GM21825 (cell line): ENCODE measurements around the gene B2M.
"Not testable (repeated sequence)": the region's sequence is repeated elsewhere in the genome, so short reads cannot be mapped to it uniquely, and the experiment has no call there.

Source experiments
- ATAC-seq: cut with Tn5 transposase; IDR thresholded peaks from one replicate; pipeline ENCODE4 v1.9.1; 2021; ENCODE audit warnings: mild to moderate bottlenecking, moderate library complexity; ENCODE audit not compliant: unreplicated experiment

Gene B2M

DNA sequence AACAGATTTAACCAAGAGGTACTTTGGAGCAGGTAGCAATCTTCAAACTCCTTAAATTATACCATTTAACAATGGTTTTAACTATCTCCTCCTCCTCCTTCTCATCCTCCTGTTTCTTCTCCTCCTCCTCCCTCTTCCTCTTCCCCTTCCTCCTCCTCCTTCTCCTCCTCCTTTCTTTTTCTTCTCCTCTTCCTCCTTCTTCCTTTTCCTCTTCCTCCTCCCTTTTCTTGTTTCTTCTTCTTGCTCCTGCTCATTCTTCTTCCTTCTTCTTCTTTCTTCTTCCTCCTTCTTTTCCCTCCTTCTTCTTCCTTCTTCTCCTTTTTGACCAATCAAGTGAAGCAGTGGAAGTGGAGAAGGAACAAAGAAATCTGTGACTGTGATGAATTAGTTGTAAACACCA lies 14.3 kb upstream of the B2M start:
- ATAC-seq, result no peak

DNA sequence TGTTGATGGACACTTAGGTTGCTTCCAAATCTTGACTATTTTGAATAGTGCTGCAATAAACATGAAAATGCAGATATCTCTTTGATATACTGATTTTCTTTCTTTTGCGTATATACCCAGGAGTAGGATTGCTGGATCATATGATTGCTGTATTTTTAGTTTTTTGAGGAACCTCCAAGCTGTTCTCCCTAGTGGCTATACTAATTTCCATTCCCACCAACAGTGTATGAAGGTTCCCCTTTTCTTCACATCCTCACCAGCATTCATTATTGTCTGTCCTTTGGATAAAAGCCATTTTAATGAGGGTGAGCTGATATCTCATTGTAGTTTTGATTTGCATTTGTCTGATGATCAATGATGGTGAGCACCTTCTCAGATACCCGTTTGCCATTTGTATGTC lies 12.7 kb upstream of the B2M start:
- ATAC-seq, result no peak

DNA sequence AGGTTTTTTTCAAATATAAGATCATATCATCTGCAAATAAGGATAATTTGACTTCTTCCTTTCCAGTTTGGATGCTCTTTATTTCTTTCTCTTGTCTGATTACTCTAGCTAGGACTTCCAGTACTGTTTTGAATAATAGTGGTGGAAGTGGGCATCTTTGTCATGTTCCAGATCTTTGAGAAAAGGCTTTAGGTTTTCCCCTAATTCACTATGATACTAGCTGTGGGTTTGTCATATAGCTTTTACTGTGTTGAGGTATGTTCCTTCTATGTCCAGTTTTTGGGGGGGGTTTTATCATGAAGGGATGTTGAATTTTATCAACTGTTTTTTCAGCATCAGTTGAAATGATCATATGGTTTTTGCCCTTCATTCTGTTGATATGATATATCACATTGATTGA lies 10.6 kb upstream of the B2M start:
- not testable (repeated sequence) for ATAC-seq

DNA sequence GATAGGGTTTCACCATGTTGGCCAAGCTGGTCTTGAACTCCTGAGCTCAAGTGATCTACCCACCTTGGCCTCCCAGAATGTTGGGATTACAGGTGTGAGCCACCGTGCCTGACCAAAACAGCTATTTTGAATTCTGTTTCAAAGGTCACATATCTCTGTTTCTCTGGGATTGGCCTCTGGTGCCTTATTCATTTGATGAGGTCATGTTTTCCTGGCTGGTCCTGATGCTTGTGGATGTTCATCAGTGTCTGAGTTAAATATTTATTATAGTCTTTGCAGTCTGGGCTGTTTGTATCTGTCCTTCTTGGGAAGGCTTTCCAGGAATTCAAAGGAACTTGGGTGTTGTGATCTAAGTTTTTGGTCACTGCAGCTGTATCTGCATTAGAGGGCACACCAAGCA lies 5.3 kb upstream of the B2M start:
- no peak for ATAC-seq

DNA sequence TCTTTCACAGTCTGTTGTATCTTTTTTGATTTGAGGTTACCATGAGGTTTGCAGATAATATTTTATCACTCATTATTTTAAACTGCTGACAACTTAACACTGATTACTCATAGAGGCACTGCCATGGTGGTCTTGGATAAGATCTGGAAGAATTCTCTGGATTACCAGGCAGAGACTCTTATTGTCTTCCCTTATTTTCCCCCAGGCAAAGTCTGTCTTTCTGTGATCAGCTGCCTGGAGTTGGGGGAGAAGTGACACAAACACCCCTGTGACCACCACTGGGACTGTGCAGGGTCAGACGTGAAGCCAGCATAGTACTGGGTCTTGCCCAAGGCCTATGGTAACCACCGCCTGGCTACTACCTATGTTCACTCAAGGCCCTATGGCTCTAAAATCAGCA lies 4.9 kb upstream of the B2M start:
- no peak for ATAC-seq

DNA sequence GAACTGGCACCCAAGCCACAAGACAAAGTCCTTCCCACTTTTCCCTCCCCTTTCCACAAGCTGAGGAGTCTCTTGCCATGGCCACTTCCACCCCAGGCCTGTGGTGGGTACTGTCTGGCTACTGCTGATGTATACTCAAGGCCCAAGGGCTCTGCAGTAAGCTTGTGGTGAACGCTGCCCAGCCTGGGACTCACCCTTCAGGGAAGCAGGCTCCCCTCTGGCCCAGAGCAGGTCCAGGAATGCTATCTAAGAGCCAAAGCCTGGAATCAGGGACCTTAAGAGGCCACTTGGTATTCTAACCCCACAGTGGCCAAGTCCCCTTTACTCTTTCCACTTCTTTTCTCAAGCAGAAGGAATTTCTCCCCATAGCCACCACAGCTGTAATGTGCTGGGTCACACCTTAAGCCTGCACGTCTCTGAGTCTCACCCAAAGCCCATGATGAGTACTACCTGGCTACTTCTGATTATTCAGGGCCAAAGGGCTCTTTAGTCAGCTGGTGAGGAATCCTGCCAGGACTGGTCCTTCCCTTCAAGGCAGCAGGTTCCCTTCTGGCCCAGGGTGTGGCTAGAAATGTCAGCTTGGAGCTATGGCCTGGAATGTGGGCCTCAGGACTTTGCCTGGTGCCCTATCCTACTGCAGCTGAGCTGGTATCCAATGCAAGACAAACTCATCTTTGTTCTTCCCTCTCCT lies 4.2 kb upstream of the B2M start:
- ATAC-seq, result no peak

DNA sequence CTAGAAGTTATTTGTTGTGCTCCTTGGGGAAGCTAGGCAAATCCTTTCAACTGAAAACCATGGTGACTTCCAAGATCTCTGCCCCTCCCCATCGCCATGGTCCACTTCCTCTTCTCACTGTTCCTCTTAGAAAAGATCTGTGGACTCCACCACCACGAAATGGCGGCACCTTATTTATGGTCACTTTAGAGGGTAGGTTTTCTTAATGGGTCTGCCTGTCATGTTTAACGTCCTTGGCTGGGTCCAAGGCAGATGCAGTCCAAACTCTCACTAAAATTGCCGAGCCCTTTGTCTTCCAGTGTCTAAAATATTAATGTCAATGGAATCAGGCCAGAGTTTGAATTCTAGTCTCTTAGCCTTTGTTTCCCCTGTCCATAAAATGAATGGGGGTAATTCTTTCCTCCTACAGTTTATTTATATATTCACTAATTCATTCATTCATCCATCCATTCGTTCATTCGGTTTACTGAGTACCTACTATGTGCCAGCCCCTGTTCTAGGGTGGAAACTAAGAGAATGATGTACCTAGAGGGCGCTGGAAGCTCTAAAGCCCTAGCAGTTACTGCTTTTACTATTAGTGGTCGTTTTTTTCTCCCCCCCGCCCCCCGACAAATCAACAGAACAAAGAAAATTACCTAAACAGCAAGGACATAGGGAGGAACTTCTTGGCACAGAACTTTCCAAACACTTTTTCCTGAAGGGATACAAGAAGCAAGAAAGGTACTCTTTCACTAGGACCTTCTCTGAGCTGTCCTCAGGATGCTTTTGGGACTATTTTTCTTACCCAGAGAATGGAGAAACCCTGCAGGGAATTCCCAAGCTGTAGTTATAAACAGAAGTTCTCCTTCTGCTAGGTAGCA lies 851 bp upstream of the B2M start:
- ATAC-seq, result peak; percentile 26

DNA sequence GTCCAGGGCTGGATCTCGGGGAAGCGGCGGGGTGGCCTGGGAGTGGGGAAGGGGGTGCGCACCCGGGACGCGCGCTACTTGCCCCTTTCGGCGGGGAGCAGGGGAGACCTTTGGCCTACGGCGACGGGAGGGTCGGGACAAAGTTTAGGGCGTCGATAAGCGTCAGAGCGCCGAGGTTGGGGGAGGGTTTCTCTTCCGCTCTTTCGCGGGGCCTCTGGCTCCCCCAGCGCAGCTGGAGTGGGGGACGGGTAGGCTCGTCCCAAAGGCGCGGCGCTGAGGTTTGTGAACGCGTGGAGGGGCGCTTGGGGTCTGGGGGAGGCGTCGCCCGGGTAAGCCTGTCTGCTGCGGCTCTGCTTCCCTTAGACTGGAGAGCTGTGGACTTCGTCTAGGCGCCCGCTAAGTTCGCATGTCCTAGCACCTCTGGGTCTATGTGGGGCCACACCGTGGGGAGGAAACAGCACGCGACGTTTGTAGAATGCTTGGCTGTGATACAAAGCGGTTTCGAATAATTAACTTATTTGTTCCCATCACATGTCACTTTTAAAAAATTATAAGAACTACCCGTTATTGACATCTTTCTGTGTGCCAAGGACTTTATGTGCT lies 527 bp downstream of the B2M start:
- peak; percentile 8 for ATAC-seq

DNA sequence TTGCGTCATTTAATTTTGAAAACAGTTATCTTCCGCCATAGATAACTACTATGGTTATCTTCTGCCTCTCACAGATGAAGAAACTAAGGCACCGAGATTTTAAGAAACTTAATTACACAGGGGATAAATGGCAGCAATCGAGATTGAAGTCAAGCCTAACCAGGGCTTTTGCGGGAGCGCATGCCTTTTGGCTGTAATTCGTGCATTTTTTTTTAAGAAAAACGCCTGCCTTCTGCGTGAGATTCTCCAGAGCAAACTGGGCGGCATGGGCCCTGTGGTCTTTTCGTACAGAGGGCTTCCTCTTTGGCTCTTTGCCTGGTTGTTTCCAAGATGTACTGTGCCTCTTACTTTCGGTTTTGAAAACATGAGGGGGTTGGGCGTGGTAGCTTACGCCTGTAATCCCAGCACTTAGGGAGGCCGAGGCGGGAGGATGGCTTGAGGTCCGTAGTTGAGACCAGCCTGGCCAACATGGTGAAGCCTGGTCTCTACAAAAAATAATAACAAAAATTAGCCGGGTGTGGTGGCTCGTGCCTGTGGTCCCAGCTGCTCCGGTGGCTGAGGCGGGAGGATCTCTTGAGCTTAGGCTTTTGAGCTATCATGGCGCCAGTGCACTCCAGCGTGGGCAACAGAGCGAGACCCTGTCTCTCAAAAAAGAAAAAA lies 1.2 kb downstream of the B2M start:
- no peak for ATAC-seq

DNA sequence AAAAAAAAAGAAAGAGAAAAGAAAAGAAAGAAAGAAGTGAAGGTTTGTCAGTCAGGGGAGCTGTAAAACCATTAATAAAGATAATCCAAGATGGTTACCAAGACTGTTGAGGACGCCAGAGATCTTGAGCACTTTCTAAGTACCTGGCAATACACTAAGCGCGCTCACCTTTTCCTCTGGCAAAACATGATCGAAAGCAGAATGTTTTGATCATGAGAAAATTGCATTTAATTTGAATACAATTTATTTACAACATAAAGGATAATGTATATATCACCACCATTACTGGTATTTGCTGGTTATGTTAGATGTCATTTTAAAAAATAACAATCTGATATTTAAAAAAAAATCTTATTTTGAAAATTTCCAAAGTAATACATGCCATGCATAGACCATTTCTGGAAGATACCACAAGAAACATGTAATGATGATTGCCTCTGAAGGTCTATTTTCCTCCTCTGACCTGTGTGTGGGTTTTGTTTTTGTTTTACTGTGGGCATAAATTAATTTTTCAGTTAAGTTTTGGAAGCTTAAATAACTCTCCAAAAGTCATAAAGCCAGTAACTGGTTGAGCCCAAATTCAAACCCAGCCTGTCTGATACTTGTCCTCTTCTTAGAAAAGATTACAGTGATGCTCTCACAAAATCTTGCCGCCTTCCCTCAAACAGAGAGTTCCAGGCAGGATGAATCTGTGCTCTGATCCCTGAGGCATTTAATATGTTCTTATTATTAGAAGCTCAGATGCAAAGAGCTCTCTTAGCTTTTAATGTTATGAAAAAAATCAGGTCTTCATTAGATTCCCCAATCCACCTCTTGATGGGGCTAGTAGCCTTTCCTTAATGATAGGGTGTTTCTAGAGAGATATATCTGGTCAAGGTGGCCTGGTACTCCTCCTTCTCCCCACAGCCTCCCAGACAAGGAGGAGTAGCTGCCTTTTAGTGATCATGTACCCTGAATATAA lies 2.0 kb downstream of the B2M start:
- ATAC-seq, result no peak

DNA sequence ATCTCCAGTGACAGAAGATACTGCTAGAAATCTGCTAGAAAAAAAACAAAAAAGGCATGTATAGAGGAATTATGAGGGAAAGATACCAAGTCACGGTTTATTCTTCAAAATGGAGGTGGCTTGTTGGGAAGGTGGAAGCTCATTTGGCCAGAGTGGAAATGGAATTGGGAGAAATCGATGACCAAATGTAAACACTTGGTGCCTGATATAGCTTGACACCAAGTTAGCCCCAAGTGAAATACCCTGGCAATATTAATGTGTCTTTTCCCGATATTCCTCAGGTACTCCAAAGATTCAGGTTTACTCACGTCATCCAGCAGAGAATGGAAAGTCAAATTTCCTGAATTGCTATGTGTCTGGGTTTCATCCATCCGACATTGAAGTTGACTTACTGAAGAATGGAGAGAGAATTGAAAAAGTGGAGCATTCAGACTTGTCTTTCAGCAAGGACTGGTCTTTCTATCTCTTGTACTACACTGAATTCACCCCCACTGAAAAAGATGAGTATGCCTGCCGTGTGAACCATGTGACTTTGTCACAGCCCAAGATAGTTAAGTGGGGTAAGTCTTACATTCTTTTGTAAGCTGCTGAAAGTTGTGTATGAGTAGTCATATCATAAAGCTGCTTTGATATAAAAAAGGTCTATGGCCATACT lies 4.0 kb downstream of the B2M start:
- no peak for ATAC-seq

DNA sequence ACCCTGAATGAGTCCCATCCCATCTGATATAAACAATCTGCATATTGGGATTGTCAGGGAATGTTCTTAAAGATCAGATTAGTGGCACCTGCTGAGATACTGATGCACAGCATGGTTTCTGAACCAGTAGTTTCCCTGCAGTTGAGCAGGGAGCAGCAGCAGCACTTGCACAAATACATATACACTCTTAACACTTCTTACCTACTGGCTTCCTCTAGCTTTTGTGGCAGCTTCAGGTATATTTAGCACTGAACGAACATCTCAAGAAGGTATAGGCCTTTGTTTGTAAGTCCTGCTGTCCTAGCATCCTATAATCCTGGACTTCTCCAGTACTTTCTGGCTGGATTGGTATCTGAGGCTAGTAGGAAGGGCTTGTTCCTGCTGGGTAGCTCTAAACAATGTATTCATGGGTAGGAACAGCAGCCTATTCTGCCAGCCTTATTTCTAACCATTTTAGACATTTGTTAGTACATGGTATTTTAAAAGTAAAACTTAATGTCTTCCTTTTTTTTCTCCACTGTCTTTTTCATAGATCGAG lies 4.5 kb downstream of the B2M start:
- ATAC-seq, result no peak

DNA sequence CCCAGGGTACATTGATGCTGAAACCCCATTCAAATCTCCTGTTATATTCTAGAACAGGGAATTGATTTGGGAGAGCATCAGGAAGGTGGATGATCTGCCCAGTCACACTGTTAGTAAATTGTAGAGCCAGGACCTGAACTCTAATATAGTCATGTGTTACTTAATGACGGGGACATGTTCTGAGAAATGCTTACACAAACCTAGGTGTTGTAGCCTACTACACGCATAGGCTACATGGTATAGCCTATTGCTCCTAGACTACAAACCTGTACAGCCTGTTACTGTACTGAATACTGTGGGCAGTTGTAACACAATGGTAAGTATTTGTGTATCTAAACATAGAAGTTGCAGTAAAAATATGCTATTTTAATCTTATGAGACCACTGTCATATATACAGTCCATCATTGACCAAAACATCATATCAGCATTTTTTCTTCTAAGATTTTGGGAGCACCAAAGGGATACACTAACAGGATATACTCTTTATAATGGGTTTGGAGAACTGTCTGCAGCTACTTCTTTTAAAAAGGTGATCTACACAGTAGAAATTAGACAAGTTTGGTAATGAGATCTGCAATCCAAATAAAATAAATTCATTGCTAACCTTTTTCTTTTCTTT lies 5.8 kb downstream of the B2M start:
- ATAC-seq, result no peak

DNA sequence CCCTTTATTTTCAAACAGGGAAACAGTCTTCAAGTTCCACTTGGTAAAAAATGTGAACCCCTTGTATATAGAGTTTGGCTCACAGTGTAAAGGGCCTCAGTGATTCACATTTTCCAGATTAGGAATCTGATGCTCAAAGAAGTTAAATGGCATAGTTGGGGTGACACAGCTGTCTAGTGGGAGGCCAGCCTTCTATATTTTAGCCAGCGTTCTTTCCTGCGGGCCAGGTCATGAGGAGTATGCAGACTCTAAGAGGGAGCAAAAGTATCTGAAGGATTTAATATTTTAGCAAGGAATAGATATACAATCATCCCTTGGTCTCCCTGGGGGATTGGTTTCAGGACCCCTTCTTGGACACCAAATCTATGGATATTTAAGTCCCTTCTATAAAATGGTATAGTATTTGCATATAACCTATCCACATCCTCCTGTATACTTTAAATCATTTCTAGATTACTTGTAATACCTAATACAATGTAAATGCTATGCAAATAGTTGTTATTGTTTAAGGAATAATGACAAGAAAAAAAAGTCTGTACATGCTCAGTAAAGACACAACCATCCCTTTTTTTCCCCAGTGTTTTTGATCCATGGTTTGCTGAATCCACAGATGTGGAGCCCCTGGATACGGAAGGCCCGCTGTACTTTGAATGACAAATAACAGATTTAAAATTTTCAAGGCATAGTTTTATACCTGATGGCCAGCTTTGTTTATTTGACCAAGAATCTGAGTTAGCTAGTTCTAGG lies 7.0 kb downstream of the B2M start:
- ATAC-seq, result no peak

DNA sequence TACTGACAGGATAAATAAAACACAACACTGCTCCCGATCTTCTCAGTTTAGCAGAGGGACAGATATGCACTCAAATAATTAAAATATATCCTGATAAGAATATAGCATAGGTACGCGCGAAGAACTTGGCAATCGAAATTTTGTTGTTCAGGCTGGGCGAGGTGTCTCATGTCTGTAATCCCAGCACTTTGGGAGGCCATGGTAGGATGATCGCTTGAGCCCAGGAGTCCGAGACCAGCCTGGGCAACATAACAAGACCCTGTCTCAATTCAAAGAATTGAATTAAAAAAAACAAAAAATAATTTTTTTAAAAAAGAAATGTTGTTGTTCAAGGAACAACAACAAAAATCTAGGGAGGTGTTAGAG lies 7.6 kb downstream of the B2M start:
- no peak for ATAC-seq

DNA sequence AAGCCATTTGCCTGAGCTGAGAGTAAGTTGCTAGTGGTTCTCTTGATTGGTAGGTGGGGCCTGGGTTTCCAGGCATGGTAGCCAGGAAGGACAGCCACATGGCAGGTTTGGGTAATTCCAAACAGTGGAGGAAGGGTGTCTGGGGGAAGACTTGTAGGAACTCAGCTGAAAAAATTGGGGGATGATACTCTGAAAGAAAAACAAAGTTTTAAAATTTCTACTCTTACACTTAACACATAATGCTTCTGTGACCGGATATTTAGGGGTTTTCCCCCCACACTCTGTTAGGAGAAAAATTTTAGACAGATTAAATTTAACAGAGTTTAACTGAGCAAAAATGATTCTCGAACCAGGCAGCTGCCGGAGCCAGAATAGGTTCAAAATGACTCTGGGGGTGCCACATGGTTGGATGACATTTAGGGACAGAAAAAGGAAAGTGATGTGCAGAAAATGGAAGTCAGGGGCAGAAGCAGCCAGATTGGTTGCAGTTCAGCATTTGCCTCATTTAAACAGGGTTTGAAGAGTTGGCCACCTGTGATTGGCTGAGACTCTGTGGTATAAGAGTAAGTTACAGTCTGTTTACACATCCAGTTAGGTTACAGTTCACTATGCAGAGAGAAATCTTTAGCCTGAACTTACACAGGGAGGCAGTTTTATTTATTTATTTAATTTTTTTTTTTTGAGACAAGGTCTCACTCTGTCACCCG lies 8.1 kb downstream of the B2M start:
- peak; percentile 47 for ATAC-seq

DNA sequence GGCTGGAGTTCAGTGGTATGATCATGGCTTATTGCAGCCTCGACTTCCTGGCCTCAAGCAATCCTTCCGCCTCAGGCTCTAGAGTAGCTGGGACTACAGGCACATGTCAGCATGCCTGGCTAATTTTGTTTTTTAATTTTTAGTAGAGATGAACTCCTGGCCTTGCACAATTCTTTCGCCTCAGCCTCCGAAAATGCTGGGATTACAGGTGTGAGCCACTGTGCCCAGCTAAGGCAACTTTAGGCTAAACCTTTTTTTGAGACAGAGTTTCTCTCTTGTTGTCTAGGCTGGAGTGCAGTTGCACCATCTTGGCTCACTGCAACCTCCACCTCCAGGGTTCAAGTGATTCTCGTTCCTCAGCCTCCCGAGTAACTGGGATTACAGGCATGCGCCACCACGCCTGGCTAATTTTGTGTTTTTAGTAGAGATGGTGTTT lies 8.7 kb downstream of the B2M start:
- ATAC-seq, result not testable (repeated sequence)
